Head of caudate nucleus (tissue), 42 donors: Measurements from ENCODE around the gene SEMA6A.
A peak's percentile ranks its signal among the peaks of the same experiment; 100 is the strongest.

Experiments
- DNase-seq, 42 donors: peaks; one replicate each; pipeline versions ENCODE4 v3.0.0 to v3.0.0-alpha.2; 2020 to 2021; ENCODE audit warnings: mixed read lengths in 7 of 42
- intact Hi-C: fragments of 100-400 bp; cut with DNase I; formaldehyde crosslinking; loops from one replicate; pipeline ENCODE4 v1.15.0; 2022

The SEMA6A gene

DNA sequence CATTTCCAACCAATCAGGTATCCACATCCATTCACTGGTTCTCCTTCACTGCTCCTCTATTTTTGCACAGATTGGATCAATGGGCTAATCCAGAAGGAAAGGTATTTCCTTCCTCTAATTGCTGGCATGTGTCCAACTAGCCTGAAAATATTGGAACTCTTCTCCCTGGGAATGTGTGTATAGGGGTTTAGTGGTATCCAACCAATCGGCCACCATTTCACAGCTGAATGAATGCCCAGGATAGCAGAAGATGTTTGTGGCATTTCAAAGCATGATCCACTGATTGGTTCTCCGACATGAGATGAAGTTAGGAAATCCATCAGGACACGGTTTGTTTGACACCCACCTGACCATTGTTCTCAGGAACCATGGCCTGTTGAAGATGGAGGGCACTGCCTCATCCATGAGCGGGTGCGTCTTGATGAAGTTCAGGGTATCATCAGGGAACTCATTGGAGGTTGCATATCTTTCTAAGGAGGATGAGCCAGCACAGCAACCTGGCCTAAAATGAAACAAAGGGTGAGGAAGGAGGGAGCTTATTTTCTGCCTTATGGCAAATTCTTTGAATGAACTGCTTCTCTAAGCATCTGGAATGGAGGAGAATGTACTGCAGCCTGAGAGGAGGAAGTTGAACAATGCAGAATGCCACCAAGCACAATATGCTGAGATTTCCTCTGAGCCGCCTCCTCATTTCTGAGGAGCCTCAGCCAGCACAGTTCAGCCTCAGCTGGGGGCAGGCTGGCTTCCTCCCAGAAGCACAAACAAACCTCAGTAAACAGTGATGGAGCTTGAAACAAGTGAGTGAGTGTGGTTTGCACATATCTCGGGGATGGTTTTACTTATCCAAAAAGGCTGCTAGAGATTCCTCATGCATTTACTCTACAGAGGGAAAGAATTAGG is 94.6 kb downstream of the SEMA6A start:
- intact Hi-C loops: no loop called here
- DNase-seq: no peak

DNA sequence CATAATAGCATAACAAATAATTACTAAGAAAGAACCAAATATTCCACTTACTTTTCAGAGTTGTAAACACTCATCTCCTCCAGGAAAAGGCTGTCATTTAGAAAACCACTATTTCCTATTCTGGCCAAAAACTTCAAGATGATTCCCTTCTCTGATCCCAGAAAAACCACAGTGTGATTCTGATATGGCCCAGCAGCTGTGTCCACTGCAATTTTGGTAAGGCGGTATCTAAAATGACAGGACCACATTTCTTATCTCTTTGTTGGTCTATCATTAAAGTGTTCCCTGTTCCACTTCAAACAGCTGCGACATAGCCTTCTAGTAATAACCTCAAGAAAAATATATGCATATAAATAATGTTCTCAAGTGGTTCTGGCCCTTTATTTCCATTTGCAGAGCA is 96.1 kb downstream of the SEMA6A start:
- DNase-seq: no peak
- intact Hi-C loops: no loop called here

DNA sequence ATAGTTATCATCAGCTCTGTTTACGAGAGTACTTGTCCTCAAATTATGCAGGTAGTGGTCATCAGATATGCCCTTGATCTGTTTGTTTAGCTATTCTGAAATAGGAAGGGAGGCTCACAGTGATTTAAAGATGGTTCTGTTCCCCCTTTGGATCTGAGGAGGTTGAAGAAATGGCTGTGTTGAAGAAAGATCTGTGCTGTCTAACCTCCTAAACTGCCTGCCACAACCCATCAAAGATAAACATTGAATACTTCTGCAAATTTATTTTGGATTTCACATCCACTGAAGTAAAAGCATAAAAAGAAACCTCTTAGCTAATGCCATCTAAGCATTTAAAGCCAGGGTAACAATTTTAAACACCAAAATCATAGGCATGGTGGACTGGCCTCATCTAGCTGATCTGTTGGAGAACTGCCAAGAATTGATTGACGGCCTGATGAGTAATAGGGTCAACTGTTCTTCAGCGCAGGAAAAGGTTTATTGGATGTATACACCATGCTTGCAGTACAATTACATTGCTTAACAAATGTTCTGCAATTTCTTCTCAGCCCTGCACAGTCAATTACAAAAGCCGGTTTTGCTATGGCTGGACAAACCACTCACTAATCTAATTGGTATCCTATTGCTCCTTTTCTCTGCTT is 97.6 kb downstream of the SEMA6A start:
- intact Hi-C loops: no loop called here

DNA sequence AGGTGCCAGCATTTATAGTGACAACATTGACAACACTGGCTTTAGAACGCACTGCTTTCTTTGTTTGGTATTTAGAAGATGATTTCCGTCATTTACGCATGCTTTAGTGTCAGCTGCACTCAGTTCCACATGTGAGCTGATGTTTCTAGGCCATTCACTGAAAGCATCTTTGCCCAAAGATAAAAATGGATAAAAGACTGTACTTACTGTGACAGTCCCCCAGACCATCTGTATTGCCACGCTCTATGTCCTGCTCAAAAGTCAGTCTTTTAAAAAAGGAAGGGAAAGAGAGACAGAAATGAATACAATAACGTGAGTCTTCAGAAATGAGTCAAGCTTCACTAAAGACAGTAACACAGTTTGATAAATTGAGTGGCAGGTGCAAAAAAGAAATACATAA is 99.3 kb downstream of the SEMA6A start:
- intact Hi-C loops: no loop called here
- DNase-seq: no peak

More for the DNA sequence above, 97.6 kb downstream of the SEMA6A start:
- no peak for DNase-seq

DNA sequence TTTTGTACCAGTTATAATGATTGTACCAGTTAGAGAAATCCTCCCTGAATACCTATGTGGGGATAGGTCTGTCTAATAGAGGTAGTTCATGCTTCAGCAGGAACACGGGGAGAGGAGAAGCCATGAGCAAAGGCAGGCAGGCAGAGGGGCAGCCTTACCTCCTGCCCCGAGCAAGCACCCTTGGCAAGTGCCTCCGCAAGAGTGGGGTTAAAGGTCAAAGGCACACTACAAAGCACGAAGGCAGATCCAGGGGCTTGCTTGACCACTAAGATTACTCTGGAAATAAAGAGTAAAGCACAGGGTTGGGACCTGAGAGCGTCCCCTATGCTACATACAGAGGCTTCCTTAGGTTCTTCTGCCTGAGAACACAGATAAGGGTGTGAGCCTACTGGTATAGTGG is 100.9 kb downstream of the SEMA6A start:
- intact Hi-C loops: no loop called here
- DNase-seq: no peak

DNA sequence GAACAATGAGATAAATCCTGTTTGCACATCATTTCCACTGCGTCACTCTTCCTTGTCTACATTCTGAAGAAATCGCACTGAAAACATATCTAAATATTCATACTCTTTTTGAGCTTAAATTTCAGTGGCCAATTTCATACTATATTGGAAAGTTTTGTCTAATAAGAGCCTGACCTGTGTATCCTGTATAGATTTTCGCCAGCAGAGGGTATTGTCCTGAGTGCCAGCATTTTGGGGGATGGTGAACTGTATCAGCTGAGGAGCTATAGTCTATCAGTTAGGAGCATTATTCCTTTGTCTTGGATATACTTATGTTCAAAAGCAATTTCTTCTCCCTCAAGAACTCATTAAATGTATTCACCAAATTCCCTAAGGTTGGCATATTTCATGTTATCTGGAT is 102.3 kb downstream of the SEMA6A start:
- intact Hi-C loops: no loop called here
- DNase-seq: no peak

DNA sequence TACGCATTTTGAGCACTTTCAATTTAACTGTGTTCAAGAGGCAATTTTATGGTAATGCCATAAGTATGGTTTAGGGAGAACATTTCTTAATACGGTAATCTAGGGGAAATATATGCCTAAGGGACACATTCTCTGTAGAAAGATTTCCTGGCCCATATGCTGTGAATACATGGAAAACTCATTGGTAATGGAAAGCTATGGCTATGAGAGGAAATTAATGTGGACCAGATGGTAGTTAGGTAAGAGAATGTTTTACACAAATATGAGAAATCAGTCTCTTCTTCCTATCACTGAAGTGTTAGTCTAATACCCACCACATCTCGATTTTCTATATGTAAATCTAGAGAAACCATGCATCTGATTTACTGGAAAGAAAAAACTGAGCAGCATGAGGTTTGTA is 105.0 kb downstream of the SEMA6A start:
- no peak for DNase-seq
- intact Hi-C loops: no loop called here

DNA sequence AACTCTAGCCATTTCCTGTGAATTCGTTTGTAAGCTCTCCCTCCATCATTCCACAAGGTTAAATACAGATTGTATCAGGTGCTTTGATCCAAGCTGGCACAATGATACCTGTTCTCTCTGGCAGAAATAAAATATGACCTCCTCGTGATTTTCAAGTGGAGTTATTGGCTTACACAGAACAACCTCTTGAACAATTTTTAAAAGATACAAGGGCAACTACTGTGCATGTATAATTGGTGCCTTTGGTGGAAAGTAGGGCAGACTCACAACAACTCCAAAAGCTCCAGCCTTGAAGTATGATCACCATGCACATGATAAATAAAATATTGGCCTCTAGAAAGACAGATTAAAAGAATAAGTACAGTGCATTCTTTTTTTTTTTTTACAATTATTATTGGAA is 106.0 kb downstream of the SEMA6A start:
- intact Hi-C loops: no loop called here
- no peak for DNase-seq

DNA sequence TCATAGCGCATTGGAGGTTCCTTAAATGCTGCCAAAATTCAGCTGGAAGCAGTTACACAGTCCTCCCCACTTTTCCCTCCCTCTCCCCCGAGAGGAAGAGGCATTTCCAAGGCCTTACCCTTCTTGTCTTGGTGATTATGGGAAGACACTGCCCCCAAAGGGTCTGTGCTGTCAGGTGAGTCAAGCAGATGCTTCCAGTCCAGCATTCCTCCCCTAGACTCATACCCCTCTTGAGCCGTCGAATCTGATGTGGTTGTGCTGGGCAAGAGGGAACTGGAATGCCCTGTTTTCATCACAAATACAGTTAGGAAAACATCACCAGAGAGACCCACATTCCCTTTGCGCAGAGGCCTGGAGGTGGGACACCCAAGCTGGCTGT is 107.2 kb downstream of the SEMA6A start:
- intact Hi-C loops: no loop called here
- no peak for DNase-seq

DNA sequence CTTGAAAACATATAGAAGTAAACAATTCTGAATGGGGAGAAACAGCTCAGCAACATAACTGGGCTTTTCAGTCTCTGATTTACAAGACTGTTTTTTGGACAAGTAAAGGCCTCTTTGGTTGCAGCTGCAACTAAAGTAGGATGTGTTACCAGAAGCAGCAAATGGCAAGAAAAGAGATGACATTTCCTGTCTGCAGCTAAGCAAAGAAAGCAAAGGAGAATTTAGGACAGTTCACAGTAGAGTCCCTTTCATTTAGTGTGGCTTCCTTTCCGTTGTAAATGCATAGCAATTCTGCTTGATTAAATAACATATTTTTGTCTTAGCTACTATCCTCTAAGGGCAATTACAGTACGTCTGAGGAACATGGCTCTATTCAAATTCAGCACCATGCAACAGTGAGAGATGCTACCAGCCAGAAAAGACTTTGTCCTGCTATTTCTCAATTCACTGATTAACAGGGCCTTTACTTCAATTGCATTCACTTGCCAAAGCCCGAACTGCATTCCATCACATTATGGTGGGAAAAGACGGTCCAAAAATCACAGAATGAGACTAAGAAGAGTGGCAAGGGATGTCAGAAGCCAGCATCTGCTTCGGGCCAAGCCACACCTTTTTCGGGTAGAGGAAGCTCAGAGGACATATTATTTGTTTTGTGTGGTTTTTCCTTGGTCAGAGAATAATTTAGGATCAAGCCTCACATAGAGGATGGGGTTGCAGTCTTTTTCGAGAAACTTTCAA is 107.7 kb downstream of the SEMA6A start:
- intact Hi-C loops: no loop called here
- DNase-seq: no peak

DNA sequence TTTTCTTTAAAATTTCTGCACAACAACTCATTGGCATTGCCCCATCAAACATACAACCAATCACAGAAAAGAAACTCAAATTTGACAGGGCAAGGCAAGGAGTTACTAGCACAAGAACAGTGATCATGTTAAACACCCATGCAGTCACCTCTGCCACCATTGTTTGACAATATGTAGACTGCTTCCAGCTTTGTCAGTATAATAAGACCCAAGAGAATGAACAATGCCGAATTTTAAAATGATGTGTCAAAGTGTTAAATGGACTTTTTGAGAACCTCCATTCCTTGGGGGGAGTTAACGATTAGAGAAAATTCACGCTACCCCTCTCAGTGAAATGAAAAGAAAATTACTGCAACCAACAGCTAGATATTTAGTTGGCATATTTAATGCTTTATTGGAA is 109.2 kb downstream of the SEMA6A start:
- intact Hi-C loops: no loop called here
- DNase-seq: no peak

DNA sequence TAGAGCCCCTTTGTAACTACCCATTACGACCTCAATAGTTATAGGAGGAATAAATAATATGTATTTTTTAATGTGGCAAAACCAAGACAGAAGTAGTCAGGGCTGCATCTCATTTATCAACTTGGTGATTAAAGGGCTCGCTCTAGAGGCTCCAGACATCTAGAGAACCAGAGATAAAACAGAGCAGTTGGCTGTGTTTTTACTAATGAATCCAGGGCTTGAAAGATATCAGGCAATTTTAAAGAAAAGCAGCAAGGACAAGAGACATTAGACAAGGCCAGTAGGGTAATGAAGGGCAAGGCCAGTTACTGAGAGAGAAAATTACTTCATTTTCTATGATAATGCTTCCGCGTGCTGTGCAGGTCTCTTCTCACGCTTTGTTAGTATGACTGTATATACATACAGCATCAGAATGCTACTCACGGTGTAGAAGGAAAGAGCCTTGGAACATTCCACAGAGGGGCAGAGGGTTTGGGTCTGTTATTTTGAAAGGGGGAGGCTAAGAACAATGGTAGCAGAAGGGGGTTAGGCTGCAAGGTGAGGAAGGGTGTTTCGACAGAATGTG is 110.4 kb downstream of the SEMA6A start:
- intact Hi-C loops: no loop called here
- no peak for DNase-seq

DNA sequence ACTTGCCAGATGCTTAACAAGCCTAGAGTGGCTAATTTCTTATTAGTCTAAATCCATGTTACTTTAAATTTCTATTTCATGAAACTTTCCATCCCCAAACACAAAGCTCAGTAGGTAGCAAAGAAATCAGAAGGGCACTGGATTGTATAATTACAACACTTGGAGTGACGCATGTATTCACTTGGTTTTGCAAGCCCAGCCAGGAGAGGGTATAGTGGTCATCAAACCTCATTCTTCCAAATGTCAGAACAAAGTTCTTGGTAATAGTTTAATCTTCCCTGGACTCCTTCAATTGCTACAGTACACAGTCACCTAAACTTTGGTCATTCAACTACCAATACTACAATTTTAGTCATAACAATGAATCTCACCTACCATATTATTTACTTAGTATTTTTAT is 112.1 kb downstream of the SEMA6A start:
- DNase-seq: no peak
- intact Hi-C loops: no loop called here

DNA sequence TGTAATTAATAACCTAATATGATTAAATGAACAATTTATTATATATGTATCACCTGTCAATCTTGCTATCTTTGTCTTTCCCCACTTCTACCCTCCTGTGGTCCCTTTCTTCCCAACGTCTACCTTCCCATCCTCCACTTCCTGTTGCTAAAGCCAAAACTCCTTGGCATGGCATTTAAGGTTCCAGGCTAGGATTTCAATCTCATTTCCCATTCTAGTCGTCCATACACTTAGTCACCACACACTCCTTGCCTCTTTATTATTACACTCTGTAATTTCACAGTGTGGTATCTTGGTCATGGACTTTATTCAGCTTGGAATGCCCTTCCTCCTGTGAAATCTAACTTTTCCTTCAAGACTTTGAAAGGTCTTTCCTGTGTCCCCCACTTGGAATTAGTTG is 115.3 kb downstream of the SEMA6A start:
- intact Hi-C loops: no loop called here
- DNase-seq: no peak

DNA sequence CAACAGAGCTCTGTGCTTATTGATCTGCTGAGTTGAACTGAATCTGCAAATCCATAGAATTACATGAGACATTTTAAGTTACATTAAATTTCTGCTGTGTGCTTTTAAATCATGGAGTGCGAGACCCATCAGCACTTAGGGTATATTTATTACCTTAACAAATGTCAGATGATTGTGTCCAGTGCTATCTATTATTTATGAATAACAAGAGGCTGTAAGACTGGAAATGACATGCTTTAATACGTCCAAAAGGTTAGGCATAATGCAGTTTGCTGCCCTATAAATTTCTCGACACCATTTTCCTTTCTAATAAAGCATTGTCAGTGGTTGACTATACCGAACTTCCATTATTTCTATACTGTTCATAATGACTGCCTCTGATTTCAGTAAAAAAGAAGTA is 117.6 kb downstream of the SEMA6A start:
- DNase-seq: no peak
- intact Hi-C loops: no loop called here

DNA sequence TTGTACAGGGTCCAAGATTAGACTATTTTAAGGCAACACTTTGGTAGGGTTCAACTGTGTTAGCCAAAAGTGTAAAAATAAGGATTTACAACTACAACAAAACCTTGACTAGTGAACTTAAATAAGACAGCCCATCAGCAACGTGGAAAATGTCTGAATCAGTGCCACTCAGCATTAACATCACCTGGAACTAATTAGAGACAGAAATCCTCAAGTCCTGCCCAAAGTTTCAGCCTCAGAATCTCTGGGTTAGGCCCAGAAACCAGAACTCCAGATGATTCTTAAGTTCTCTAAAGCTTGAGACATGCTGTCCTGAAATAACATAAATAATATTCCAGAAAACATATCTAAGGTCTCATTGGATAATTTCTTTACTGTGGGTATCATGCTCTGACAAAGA is 118.6 kb downstream of the SEMA6A start:
- DNase-seq: no peak

DNA sequence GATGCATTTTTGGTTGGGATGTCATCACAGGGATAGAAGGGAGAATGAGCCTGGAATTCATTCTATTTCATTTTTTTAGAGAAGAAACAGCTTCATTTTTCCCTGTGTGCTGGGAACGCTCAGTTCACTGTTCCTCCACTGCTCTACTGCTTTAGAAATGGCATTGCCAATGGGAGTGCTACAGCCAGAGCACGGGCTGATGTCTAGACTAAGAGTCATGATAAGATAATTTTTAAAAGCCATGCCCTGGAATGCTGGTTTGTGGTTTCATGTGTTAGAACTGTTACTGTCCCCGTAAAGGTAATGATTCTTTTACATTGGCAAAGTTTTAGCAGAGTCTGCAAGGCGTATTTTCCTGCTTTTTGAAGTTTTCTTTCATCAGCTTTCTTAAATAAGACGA is 119.6 kb downstream of the SEMA6A start:
- no peak for DNase-seq
- intact Hi-C loops: no loop called here

More for the DNA sequence above, 118.6 kb downstream of the SEMA6A start:
- intact Hi-C loops: no loop called here

DNA sequence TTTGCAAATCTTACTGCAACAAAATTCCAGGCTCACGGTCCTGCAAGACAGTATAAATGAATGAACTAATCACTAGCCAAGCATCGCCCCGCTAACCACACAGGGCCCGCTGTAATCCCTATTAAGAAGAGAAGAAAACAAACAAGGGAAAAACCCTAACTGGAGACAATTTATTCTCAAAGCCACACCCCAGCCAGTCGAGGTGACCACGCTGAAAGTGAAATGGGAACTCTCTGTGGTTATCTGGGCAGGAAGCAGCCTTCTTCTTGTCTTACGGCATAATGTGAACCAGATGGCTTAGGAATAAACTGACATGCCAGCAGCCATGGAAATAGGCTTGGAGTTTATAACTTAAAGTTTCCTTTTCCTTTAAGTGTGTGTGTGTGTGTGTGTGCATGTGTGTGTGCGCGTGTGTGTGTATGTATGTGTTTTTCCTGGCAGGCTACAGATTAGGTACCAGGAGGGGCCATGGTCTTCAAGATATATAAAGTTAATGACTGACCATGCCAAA is 120.2 kb downstream of the SEMA6A start:
- intact Hi-C loops: no loop called here

DNA sequence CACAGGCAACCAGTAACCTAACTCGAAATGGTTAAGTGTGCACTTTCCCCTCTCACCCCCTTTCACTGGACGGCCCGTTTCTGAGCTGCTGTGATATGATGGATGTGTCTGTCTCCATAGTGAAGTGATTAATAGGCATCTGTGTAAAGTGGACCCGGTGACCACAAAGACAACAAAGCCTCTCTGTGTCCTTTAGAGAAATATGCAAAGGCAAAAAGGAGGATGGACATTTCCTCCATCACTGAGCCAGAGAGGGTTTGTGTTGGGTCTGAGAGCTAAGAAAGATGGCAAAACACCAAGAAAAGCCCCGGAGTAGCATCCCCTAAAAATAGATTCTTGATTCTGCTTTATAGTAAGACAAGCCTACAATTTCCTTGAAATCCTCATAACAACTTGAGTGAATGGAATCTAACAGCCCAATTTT is 120.6 kb downstream of the SEMA6A start:
- peak in 24 of 42 donors; percentile 29 to 82 (median 52) for DNase-seq
- intact Hi-C loops: no loop called here

More for the DNA sequence above, 120.2 kb downstream of the SEMA6A start:
- DNase-seq: peak in 11 of 42 donors; percentile 13 to 69 (median 36)
